Activated naive CD8-positive, alpha-beta T cell treated with anti-CD3 and anti-CD28 coated beads for 36 hours (primary cell): ENCODE measurements around the gene MRC2. TPM values are rescaled to one million over a fixed set of nuclear protein-coding genes. Genes with fewer than 3 reads are reported as not detected.

ENCODE experiments used
- DNase-seq: peaks from one replicate; pipeline ENCODE4 v3.0.0; 2021
- H3K27ac Mint-ChIP-seq: one replicate; pipeline ENCODE4 v1.8.0; 2022; ENCODE audit warnings: mild to moderate bottlenecking, moderate library complexity, mixed read lengths
- H3K27me3 Mint-ChIP-seq: one replicate; pipeline ENCODE4 v1.8.0; 2022; ENCODE audit warnings: mild to moderate bottlenecking, mixed read lengths
- H3K36me3 Mint-ChIP-seq: one replicate; pipeline ENCODE4 v1.8.0; 2021; ENCODE audit warnings: mild to moderate bottlenecking, mixed read lengths
- H3K4me1 Mint-ChIP-seq: one replicate; pipeline ENCODE4 v1.8.0; 2021; ENCODE audit warnings: mixed read lengths
- H3K4me3 Mint-ChIP-seq: one replicate; pipeline ENCODE4 v1.8.0; 2022; ENCODE audit warnings: mild to moderate bottlenecking, moderate library complexity, mixed read lengths
- H3K9me3 Mint-ChIP-seq: one replicate; pipeline ENCODE4 v1.8.0; 2022; ENCODE audit warnings: mixed read lengths
- total RNA-seq, 2 experiments: library from RNA; stranded (reverse); gene quantifications; one replicate each; pipeline ENCODE4 v1.2.3, GENCODE V29; 2021

MRC2 gene
- total RNA-seq, 2 experiments from 2014 or later: 5.1 to 5.8 TPM

DNA sequence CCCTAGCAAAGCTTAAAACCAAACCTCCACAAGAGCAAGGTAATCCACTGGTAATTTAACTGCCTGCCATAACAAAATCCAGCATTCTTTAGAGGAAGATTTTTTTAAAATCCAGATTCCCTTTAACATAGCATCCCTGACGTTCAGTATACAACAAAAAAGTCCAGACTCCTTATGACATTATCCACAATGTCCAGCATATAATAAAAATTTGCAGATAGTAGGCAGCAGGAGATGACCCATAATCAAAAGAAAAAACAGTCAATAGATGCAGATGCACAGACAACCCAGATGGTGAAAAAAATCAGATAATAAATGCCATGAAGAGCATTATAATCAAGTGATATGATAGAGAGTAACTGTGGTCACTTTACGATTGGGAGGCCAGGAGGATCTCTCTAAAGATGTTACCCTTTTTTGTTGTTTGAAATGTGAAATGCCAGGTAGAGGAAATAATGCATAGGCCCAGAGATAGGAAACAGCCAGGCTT lies 33.2 kb downstream of the MRC2 start:
- no peak overlapping the region for H3K4me3 Mint-ChIP-seq
- H3K27me3 Mint-ChIP-seq: peaks cover 8% of the 10 kb centered on the region
- no peak for DNase-seq
- no peaks in the 10 kb centered on the region for H3K4me1 Mint-ChIP-seq
- H3K9me3 Mint-ChIP-seq: peaks cover 17% of the 10 kb centered on the region
- no peak overlapping the region for H3K27ac Mint-ChIP-seq
- H3K36me3 Mint-ChIP-seq: peaks cover 8% of the 10 kb centered on the region

DNA sequence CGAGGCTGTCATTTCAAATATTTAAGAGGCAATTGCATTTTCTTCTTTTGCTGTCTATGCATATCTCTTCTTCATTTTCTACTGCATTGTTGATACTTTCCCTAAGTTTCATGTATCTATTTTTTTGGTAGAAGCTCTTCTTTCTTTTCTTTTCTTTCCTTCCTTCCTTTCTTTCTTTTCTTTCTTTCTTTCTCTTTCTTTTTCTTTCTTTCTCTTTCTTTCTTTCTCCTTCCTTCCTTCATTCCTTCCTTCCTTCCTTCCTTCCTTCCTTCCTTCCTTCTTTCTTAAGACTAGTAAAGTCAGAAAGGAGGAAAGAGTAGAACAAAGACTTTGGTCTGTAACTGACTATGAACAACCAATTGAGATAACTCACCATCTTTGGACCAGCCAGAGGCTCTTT lies 33.9 kb downstream of the MRC2 start:
- Mint-ChIP-seq H3K4me1 (no peaks in the 10 kb centered on the region), H3K4me3 (no peak overlapping the region), H3K36me3 (peaks cover 8% of the 10 kb centered on the region), H3K9me3 (peaks cover 17% of the 10 kb centered on the region), H3K27me3 (peaks cover 1% of the 10 kb centered on the region), H3K27ac (no peak overlapping the region)
- no peak for DNase-seq

DNA sequence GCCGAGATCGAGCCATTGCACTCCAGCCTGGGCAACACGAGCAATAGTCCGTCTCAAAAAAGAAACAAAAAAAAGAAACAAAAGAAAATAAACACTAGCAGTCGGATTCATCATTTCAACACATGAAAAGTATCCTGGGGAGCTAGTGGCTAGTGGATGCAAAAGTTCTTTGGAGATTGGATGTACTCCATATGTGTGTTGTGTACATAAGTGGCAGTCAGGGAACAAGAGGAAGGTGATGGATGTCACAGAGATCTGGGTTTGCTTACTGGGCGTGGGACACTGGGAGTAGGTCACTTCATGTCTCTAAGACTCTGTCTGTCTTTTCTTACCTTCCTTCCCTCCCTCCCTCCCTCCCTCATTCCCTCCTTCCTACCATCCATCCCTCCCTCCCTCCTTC lies 35.4 kb downstream of the MRC2 start:
- no peak overlapping the region for H3K27ac Mint-ChIP-seq
- H3K27me3 Mint-ChIP-seq: no peaks in the 10 kb centered on the region
- peaks cover 8% of the 10 kb centered on the region for H3K36me3 Mint-ChIP-seq
- no peak for DNase-seq
- no peak overlapping the region for H3K4me3 Mint-ChIP-seq
- H3K4me1 Mint-ChIP-seq: peaks cover 2% of the 10 kb centered on the region
- H3K9me3 Mint-ChIP-seq: peaks cover 17% of the 10 kb centered on the region

DNA sequence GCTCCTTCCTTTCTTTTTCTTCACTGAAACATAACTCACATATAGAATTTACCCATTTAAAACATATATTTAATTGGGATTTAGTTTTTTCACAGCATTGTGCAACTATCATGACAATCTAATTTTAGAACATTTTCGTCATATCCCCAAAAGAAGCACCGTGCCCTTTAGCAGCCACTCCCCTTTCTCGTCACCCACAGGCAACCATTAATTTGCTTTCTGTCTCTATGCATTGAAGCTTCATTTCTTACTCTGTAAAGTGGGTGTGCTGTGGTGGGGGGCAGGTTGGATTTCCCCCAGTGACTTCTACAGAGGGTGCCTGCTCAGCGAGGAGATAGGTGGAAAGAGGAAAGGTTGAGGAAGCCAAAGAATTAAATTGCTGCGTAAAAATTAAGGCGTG lies 35.8 kb downstream of the MRC2 start:
- Mint-ChIP-seq H3K4me3 (no peak overlapping the region), H3K4me1 (peaks cover 3% of the 10 kb centered on the region), H3K27ac (no peak overlapping the region), H3K36me3 (peaks cover 7% of the 10 kb centered on the region), H3K27me3 (no peaks in the 10 kb centered on the region), H3K9me3 (peaks cover 17% of the 10 kb centered on the region)
- no peak for DNase-seq

DNA sequence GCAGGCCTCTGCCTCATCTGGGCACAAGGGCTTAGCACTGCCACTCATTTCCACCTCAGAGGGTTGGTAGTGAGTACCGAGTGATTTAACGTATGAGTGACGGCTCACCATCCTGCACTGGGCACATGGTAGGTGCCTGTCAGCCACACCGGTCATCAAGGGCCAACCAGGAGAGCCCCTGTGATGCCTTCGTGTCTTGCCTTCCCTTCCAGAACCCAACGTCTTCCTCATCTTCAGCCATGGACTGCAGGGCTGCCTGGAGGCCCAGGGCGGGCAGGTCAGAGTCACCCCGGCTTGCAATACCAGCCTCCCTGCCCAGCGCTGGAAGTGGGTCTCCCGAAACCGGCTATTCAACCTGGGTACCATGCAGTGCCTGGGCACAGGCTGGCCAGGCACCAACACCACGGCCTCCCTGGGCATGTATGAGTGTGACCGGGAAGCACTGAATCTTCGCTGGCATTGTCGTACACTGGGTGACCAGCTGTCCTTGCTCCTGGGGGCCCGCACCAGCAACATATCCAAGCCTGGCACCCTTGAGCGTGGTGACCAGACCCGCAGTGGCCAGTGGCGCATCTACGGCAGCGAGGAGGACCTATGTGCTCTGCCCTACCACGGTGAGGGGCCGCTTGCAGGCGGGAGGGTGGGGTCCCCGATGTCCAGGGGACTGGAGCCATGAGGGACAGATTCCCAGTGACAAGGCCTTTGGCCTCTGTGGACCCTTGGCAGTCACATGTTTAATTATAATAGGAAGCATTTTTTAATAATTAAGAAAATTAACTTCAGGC lies 37.1 kb downstream of the MRC2 start:
- H3K27me3 Mint-ChIP-seq: no peaks in the 10 kb centered on the region
- H3K4me3 Mint-ChIP-seq: no peak overlapping the region
- DNase-seq: no peak
- peaks cover 8% of the 10 kb centered on the region for H3K4me1 Mint-ChIP-seq
- peaks cover 16% of the 10 kb centered on the region for H3K9me3 Mint-ChIP-seq
- peaks cover 6% of the 10 kb centered on the region for H3K36me3 Mint-ChIP-seq
- no peak overlapping the region for H3K27ac Mint-ChIP-seq

DNA sequence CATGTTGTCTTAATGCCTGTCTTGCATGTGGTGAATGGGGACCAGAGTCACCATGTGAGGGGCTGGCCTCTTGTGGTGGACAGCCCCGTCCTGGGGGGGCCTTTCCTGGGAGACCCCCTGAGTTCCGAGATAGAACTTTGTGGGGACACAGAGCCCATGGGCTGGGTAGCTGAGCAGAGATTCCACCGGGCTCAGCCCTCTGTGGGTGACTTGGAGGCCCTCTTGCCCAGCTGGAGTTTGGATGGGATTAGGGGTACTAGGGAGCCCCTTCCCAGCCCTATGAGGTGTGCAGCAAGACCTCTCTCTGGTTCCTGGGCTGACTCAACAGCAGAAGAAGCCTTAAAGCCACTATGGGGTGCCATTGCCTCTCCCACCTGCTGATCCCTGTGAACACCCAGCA lies 38.1 kb downstream of the MRC2 start:
- Mint-ChIP-seq H3K27ac (no peak overlapping the region), H3K9me3 (peaks cover 10% of the 10 kb centered on the region), H3K4me3 (no peak overlapping the region)

DNA sequence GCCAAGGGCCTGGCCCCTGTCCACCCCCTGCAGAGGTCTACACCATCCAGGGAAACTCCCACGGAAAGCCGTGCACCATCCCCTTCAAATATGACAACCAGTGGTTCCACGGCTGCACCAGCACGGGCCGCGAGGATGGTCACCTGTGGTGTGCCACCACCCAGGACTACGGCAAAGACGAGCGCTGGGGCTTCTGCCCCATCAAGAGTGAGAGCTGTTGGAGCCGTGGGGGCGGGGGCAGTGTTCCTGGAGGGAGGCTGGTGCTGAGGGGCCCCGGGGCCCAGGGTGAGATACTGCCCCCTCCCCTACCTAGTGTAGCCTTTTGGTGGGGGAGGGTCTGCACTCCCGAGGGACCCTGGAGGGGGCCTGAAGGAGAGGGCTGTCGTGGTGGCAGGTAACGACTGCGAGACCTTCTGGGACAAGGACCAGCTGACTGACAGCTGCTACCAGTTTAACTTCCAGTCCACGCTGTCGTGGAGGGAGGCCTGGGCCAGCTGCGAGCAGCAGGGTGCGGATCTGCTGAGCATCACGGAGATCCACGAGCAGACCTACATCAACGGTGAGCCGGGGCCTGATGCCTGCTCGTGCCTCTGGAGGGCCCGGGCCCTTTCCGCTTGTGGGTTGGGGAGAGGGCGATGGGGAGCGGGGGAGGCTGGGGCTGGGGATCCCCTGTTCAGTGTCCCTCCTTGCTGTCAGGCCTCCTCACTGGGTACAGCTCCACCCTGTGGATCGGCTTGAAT lies 38.8 kb downstream of the MRC2 start:
- Mint-ChIP-seq H3K36me3 (peaks cover 2% of the 10 kb centered on the region), H3K27ac (no peak overlapping the region), H3K9me3 (peaks cover 3% of the 10 kb centered on the region), H3K4me1 (peaks cover 8% of the 10 kb centered on the region), H3K4me3 (no peak overlapping the region), H3K27me3 (no peaks in the 10 kb centered on the region)
- DNase-seq: no peak

More for the DNA sequence above, 38.1 kb downstream of the MRC2 start:
- DNase-seq: no peak
- H3K36me3 Mint-ChIP-seq: peaks cover 2% of the 10 kb centered on the region
- no peaks in the 10 kb centered on the region for H3K27me3 Mint-ChIP-seq
- peaks cover 8% of the 10 kb centered on the region for H3K4me1 Mint-ChIP-seq

DNA sequence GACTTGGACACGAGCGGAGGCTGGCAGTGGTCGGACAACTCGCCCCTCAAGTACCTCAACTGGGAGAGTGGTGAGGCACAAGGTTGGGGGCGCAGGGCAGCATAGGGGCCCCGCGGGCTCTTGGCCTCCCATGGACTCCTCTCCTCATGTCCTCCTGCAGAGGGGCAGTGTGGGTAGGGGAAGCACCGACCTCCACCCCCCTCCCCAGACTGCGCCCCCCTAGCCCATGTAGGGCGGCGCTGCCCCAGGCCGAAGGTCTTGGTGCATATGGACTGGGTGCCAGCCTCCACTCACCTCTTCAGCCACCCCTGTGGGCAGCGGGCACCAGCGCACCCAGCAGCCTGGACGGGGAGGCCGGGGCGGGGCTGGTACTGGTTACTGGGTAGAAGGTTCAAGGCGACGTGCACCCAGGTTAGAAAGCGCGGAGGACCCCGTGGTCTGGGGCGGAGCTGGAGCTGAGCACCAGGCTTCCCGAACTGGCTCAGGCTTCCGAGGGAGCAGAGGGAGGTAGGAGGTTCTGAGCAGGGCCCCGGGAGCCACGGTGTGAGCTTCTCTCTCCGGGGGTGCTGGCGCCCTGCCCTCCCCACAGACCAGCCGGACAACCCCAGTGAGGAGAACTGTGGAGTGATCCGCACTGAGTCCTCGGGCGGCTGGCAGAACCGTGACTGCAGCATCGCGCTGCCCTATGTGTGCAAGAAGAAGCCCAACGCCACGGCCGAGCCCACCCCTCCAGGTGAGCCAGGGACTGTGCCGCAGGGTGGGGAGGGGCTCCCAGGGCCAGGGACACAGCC lies 39.5 kb downstream of the MRC2 start:
- Mint-ChIP-seq H3K36me3 (no peaks in the 10 kb centered on the region), H3K27ac (no peak overlapping the region), H3K4me1 (peaks cover 8% of the 10 kb centered on the region), H3K27me3 (no peaks in the 10 kb centered on the region), H3K9me3 (no peaks in the 10 kb centered on the region), H3K4me3 (no peak overlapping the region)
- DNase-seq: no peak

DNA sequence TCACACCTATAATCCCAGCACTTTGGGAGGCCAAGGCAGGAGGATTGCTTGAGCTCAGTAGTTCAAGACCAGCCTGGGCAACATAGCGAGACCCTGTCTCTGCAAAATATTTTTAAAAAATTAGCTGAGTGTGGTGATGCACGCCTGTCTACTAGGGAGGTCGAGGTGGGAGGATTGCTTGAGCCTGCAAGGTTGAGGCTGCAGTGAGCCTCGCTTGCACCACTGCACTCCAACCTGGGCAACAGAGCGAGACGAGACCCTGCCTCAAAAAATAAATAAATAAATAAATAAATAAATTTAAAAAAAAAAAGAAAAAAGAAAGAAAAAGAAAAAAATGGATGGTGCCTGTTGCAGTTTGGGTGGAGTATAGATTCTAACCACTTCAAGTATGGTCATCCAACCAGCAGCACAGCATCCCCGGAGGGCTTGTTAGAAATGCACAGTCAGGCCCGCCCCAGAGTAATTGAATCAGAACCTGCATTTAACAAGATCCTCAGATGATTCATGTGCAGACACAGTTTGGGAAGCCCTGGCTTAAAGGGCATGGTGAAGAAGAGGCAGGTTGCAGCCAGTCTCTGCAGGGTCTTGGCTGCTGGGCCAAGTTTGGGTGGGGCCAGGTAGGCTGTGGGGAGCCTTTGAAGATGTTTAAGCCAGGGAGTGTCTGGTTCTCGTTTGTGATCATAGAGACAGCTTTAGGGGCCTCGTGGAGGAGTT lies 40.8 kb downstream of the MRC2 start:
- Mint-ChIP-seq H3K27me3 (no peaks in the 10 kb centered on the region), H3K4me1 (peaks cover 9% of the 10 kb centered on the region), H3K27ac (no peak overlapping the region), H3K36me3 (no peaks in the 10 kb centered on the region), H3K4me3 (no peak overlapping the region), H3K9me3 (no peaks in the 10 kb centered on the region)
- DNase-seq: no peak

DNA sequence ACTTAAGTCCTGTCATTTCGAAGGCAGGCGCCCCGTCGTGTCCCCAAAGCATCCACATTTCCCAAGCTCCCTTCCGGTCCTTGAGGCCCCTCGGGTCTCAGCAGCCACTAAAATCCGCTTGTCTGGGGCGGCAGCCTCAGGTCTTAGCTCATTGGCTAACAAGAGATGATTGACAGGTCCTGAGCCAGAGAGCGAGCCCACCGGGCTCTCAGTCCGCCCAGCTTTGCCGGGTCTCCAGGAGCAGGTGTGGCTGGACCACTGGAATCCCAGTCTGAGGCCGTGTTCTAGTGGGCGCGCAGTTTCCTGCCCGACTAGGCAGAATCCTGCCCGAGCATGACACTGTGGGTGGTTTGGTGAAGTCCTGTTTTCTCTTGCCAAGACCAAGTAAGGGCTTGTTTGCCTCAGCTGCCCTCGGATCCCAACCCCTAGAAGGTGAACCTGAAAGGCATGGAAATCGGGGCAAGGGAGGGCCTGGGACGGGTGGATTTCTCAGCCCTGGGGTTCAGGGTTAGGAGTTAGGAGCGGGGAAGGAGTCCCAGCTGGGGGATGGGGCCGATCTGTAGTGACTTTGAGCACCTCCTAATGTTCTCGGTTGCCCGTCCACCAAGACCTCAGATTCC lies 42.8 kb downstream of the MRC2 start:
- no peak overlapping the region for H3K27ac Mint-ChIP-seq
- H3K9me3 Mint-ChIP-seq: no peaks in the 10 kb centered on the region
- no peak overlapping the region for H3K4me3 Mint-ChIP-seq
- DNase-seq: no peak
- H3K4me1 Mint-ChIP-seq: peaks cover 9% of the 10 kb centered on the region
- no peaks in the 10 kb centered on the region for H3K36me3 Mint-ChIP-seq
- H3K27me3 Mint-ChIP-seq: no peaks in the 10 kb centered on the region

DNA sequence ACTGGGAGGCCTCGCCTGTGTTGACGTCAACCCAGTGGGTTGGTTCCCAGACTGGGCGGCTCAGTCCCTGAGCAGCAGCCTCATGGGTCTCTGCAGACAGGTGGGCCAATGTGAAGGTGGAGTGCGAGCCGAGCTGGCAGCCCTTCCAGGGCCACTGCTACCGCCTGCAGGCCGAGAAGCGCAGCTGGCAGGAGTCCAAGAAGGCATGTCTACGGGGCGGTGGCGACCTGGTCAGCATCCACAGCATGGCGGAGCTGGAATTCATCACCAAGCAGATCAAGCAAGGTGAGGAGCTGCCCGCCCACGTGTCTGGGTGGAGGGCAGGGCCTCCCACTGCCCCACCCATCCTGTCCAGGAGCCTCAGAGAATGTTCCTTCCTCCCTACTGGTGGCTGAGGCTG lies 44.1 kb downstream of the MRC2 start:
- no peak overlapping the region for H3K27ac Mint-ChIP-seq
- no peak overlapping the region for H3K4me3 Mint-ChIP-seq
- H3K9me3 Mint-ChIP-seq: no peaks in the 10 kb centered on the region
- H3K4me1 Mint-ChIP-seq: peaks cover 9% of the 10 kb centered on the region
- H3K36me3 Mint-ChIP-seq: no peaks in the 10 kb centered on the region
- DNase-seq: no peak
- no peaks in the 10 kb centered on the region for H3K27me3 Mint-ChIP-seq

DNA sequence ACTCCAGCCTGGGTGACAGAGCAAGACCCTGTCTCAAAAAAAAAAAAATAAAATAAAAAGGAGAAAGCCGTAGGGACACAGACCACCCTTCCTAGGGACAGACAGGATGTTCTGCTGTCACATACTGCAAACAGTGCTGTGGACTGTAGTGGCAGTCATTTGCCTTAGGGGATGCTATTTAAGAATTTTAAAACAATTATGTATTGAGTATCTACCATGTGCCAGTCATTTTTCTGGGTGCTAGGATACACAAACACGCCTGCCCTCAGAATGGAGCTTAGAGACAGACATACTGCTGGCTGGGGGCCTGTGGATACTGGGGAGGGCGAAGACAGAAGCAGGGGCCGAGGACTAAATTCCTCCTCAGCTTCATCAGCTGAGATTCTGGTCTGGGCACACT lies 45.5 kb downstream of the MRC2 start:
- no peak overlapping the region for H3K4me3 Mint-ChIP-seq
- DNase-seq: no peak
- no peaks in the 10 kb centered on the region for H3K36me3 Mint-ChIP-seq
- no peak overlapping the region for H3K27ac Mint-ChIP-seq
- no peaks in the 10 kb centered on the region for H3K27me3 Mint-ChIP-seq
- peaks cover 7% of the 10 kb centered on the region for H3K4me1 Mint-ChIP-seq
- no peaks in the 10 kb centered on the region for H3K9me3 Mint-ChIP-seq

DNA sequence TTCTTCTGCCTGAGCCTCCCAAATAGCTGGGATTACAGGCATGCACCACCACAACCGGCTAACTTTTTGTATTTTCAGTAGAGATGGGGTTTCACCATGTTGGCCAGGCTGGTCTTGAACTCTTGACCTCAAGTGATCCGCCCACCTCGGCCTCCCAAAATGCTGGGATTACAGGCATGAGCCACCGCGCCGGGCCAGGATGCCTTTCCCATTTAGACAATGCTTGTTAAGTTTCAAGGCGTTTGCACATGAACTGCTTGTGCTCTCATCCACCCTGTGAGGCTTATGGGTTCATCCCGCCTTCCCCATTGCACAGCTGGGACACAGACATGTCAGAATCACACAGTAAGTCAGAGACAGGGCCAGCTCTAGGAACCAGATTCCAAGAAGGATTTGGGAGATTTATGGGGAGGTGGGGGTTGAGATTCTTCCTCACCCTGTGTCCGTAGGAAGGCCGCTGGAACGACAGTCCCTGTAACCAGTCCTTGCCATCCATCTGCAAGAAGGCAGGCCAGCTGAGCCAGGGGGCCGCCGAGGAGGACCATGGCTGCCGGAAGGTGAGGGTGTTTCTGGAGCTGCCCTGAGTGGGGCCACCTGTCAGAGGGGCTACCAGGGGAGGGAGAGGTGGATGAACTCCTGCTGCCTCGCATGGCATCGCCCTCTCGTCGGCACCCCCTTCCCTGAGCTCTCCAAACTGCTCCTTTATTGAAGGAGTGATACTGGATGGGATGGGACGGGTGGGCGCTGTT lies 46.3 kb downstream of the MRC2 start:
- Mint-ChIP-seq H3K9me3 (no peaks in the 10 kb centered on the region), H3K36me3 (no peaks in the 10 kb centered on the region), H3K4me1 (peaks cover 2% of the 10 kb centered on the region)

DNA sequence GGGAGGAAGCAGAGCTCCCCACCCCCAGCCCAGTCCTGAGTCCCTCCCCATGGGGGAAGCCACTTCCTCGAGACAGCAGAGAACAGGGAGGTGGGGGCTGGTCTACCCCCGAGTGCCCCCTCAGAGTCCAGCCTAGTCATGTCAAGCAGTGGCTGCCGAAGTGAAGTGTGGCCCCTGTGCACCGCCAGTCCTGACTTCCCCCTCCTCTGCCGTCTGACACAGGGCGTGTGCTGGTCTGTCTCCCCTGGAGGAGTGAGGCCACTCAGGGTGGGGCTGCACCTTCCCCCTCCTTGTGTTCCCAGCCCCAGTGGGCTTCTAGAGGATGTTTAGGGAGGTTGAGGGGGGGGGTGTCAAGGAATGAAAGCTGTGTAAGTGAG lies 46.9 kb downstream of the MRC2 start:
- Mint-ChIP-seq H3K27me3 (no peaks in the 10 kb centered on the region), H3K9me3 (no peaks in the 10 kb centered on the region), H3K27ac (no peak overlapping the region), H3K36me3 (no peaks in the 10 kb centered on the region), H3K4me3 (no peak overlapping the region), H3K4me1 (peaks cover 2% of the 10 kb centered on the region)
- no peak for DNase-seq

More for the DNA sequence above, 46.3 kb downstream of the MRC2 start:
- Mint-ChIP-seq H3K27me3 (no peaks in the 10 kb centered on the region), H3K27ac (no peak overlapping the region), H3K4me3 (no peak overlapping the region)
- DNase-seq: no peak
